Measurements from ENCODE around the gene ATP8B1. TPM values are rescaled to one million over a fixed set of nuclear protein-coding genes. Genes with fewer than 3 reads are reported as not detected.

Gene ATP8B1
- total and polyA plus RNA-seq, 10 donors = 1.0 to 22.0 (median 12.7) TPM

DNA sequence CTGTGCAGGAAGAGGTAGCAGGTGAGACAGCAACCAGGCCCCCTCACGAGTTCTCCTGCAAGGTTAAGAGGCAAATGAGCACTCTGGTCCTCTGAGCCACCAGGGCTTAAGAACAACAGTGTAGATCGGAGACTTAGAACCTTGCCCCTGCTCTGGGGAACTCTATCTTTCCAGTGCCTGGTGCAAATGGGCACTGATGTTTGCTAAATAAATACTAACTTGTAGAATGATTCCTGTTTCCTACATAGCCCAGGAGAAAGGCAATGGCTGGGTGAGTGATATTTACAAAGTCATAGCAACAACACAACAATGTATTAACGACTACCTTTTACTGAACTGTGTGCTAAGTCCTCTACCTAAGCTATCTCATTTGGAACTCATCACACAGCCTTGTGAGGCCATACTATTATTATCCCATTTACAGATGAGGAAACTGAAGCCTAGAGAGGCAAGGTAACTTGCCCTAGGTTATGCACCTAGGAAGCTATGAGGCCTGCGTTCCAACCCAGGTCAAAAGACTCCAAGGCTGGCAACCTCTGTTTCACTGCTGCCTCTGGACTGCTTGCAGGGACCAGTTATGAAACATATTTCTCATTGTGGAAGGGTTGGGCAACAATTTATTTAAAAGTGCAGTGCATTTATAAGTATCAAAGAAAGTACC, 4.3 kb downstream of the ATP8B1 start:
- peaks cover 0 to 40% (median 23%) of the 10 kb centered on the region in 7 donors for H3K27me3 ChIP-seq (replicated peaks in 1 of 7)
- peaks cover 0 to 6% (median 2%) of the 10 kb centered on the region in 8 donors for H3K9me3 ChIP-seq
- no peaks in the 10 kb centered on the region for H3K36me3 ChIP-seq
- H3K4me1 ChIP-seq = peaks cover 0 to 43% (median 25%) of the 10 kb centered on the region in 6 donors
- intact Hi-C loops (cut with DNase I; ENCODE audit: low total_unique reads) = no loop called here
- 82 to 88% (median 87%) methylated on average over 4 of the region's 4 CpGs for WGBS, 5 donors
- no peak overlapping the region for H3K27ac ChIP-seq
- no peak overlapping the region for H3K4me3 ChIP-seq
- TF ChIP-seq, protein P1, sequence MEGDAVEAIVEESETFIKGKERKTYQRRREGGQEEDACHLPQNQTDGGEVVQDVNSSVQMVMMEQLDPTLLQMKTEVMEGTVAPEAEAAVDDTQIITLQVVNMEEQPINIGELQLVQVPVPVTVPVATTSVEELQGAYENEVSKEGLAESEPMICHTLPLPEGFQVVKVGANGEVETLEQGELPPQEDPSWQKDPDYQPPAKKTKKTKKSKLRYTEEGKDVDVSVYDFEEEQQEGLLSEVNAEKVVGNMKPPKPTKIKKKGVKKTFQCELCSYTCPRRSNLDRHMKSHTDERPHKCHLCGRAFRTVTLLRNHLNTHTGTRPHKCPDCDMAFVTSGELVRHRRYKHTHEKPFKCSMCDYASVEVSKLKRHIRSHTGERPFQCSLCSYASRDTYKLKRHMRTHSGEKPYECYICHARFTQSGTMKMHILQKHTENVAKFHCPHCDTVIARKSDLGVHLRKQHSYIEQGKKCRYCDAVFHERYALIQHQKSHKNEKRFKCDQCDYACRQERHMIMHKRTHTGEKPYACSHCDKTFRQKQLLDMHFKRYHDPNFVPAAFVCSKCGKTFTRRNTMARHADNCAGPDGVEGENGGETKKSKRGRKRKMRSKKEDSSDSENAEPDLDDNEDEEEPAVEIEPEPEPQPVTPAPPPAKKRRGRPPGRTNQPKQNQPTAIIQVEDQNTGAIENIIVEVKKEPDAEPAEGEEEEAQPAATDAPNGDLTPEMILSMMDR (IDR thresholded peaks at IDR 0.05 in 8 of 11, conservative IDR thresholded peaks at IDR 0.05 in 3 of 11) = no peak
- TF ChIP-seq POLR2A (IDR thresholded peaks at IDR 0.05) = no peak
- no peak for TF ChIP-seq POLR2AphosphoS5 (IDR thresholded peaks at IDR 0.05)
- no peak for DNase-seq

DNA sequence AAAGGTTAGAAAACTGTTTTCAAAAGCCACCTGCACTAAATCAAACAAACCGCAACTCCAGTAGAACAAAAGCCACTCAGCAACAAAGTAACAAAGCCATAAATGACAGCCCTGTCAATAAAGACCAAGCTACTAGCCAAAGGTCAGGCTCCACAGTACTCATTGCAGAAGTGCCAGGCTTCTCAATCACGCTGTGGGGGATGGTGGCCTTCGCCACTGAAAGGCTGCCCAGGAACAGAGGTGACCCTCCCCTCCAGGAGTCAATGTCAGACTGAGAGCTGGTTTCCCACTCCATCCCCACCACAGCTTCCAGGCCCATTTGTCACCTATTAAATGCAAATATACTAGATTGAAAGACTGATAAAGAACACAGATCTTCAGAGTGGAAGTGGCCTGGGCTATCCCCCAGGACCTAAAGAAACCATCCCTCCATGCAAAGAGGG, 5.9 kb downstream of the ATP8B1 start:
- peaks cover 0 to 43% (median 15%) of the 10 kb centered on the region in 6 donors for H3K4me1 ChIP-seq
- no peaks in the 10 kb centered on the region for H3K36me3 ChIP-seq
- intact Hi-C loops (cut with DNase I; ENCODE audit: low total_unique reads) = no loop called here
- TF ChIP-seq, protein P1 (IDR thresholded peaks at IDR 0.05 in 8 of 11, conservative IDR thresholded peaks at IDR 0.05 in 3 of 11) = no peak
- H3K9me3 ChIP-seq = peaks cover 0 to 6% (median 2%) of the 10 kb centered on the region in 8 donors
- no peak overlapping the region for H3K4me3 ChIP-seq
- peaks cover 0 to 24% (median 9%) of the 10 kb centered on the region in 7 donors for H3K27me3 ChIP-seq (replicated peaks in 1 of 7)
- H3K27ac ChIP-seq = no peak overlapping the region
- WGBS, 5 donors = 65 to 76% (median 73%) methylated on average over 2 to 3 of the region's 3 CpGs
- DNase-seq = no peak

DNA sequence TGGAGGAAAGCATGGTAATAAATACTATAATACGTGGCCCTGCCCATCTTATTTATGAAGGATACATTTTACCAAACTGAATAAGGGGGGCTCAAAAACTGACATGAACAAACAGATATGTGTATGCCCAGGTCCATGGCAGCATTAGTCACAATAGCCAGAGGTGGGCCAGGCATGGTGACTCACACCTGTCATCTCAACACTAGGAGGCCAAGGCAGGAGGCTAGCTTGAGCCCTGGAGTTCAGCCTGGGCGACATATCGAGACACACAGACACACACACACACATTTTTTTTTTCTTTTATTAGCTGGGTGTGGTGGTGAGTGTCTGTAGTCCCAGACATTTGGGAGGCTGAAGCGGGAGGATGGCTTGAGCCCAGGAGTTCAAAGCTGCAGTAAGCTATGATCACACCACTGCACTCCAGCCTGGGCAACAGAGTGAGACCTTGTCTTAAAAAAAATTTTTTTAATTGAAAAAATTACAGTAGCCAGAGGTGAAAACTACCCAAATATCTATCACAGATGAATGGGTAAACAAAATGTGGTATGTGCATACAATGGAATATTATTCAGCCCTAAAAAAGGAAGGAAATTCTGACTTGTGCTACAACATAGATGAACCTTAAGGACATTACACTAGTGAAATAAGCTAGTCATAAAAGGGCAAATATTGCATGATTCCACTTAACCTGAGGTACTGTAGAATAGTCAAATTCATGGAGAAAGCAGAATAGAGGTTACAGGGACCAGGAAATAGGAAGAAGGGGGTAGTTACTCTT, 8.0 kb downstream of the ATP8B1 start:
- Histone ChIP-seq H3K4me1 (peaks cover 0 to 27% (median 4%) of the 10 kb centered on the region in 6 donors), H3K4me3 (no peak overlapping the region), H3K36me3 (no peaks in the 10 kb centered on the region), H3K27me3 (replicated peaks in 1 of 7) (peaks cover 0 to 5% (median 0%) of the 10 kb centered on the region in 7 donors), H3K27ac (no peak overlapping the region), H3K9me3 (peaks cover 0 to 6% (median 2%) of the 10 kb centered on the region in 8 donors)
- TF ChIP-seq, protein P1 (IDR thresholded peaks at IDR 0.05 in 8 of 11, conservative IDR thresholded peaks at IDR 0.05 in 3 of 11) = no peak
- no peak for TF ChIP-seq POLR2A (IDR thresholded peaks at IDR 0.05)
- TF ChIP-seq POLR2AphosphoS5 (IDR thresholded peaks at IDR 0.05) = no peak
- intact Hi-C loops (cut with DNase I; ENCODE audit: low total_unique reads) = no loop called here
- no peak for DNase-seq
- WGBS, 5 donors = 88 to 97% (median 95%) methylated on average over 4 of the region's 4 CpGs

Data from spleen (tissue), 11 donors.